Keratinocyte (primary cell): Measurements from ENCODE around the gene KAT7. TPM values are rescaled to one million over a fixed set of nuclear protein-coding genes. Genes with fewer than 3 reads are reported as not detected.

ENCODE experiments used
- DNase-seq: peaks from one replicate; pipeline ENCODE4 v3.0.0-alpha.2; 2011; ENCODE audit warnings: low read depth, missing footprints, low spot score
- FAIRE-seq: peaks from 2 replicates; lab custom pipeline; 2011; peaks lifted over from hg19 to GRCh38; lab: Jason Lieb, UNC
- H2AFZ ChIP-seq: 2 replicates; pipeline ENCODE4 v1.6.0; 2012; ENCODE audit warnings: low read length, control low read depth, inconsistent platforms; ENCODE audit not compliant: control insufficient read depth
- H3K27ac ChIP-seq: 2 replicates; pipeline ENCODE4 v1.5.1; 2011; ENCODE audit warnings: low read length; ENCODE audit not compliant: control insufficient read depth, insufficient read depth
- H3K27me3 ChIP-seq: 3 replicates; pipeline ENCODE4 v1.6.0; 2011; ENCODE audit warnings: low read length; ENCODE audit not compliant: control insufficient read depth, insufficient read depth; ENCODE audit errors: extremely low read depth
- H3K36me3 ChIP-seq, 2 experiments: 2 replicates in 1 of 2; 3 replicates in 1 of 2; pipeline ENCODE4 v1.5.1; 2011; ENCODE audit warnings: low read length in 2 of 2, mild to moderate bottlenecking in 1 of 2; ENCODE audit not compliant: control insufficient read depth in 2 of 2, insufficient read depth in 2 of 2; ENCODE audit errors: extremely low read depth in 1 of 2
- H3K4me1 ChIP-seq: 3 replicates; pipeline ENCODE4 v1.5.1; 2011; ENCODE audit warnings: low read length; ENCODE audit not compliant: control insufficient read depth, insufficient read depth; ENCODE audit errors: extremely low read depth
- H3K4me2 ChIP-seq: 3 replicates; pipeline ENCODE4 v1.6.0; 2011; ENCODE audit warnings: low read depth, low read length; ENCODE audit not compliant: control insufficient read depth, insufficient read depth; ENCODE audit errors: extremely low read depth
- H3K4me3 ChIP-seq, 3 experiments: fragments of 200-600 bp in 1 of 3; sonication (generic) in 1 of 3; 2 replicates in 2 of 3; 3 replicates in 1 of 3; pipeline ENCODE4 v1.5.1; 2011 to 2016; ENCODE audit warnings: low read length in 3 of 3, mild to moderate bottlenecking in 3 of 3, control low read depth in 2 of 3, inconsistent platforms in 1 of 3, low read depth in 1 of 3, mixed read lengths in 1 of 3, mixed run types in 1 of 3, moderate library complexity in 1 of 3; ENCODE audit not compliant: control insufficient read depth in 2 of 3, insufficient read depth in 2 of 3; ENCODE audit errors: extremely low read depth in 1 of 3
- H3K79me2 ChIP-seq: 2 replicates; pipeline ENCODE4 v1.6.0; 2012; ENCODE audit warnings: low read length; ENCODE audit not compliant: control insufficient read depth, insufficient read depth
- H3K9ac ChIP-seq: 3 replicates; pipeline ENCODE4 v1.6.0; 2011; ENCODE audit warnings: low read length; ENCODE audit not compliant: control insufficient read depth, insufficient read depth; ENCODE audit errors: extremely low read depth
- H3K9me1 ChIP-seq: 3 replicates; pipeline ENCODE4 v1.6.0; 2011; ENCODE audit warnings: low read length; ENCODE audit not compliant: control insufficient read depth, insufficient read depth; ENCODE audit errors: extremely low read depth
- H3K9me3 ChIP-seq: 2 replicates; pipeline ENCODE4 v1.5.1; 2012; ENCODE audit warnings: low read depth, low read length; ENCODE audit not compliant: control insufficient read depth
- H4K20me1 ChIP-seq: 3 replicates; pipeline ENCODE4 v1.6.0; 2011; ENCODE audit warnings: low read length; ENCODE audit not compliant: control insufficient read depth, insufficient read depth; ENCODE audit errors: extremely low read depth
- CTCF ChIP-seq, 3 experiments: IDR thresholded peaks in 1 of 3; conservative IDR thresholded peaks in 1 of 3; optimal IDR thresholded peaks in 1 of 3; 2 replicates in 2 of 3; 3 replicates in 1 of 3; pipeline versions ENCODE3 to v1.5.1; 2011; ENCODE audit warnings: low read length in 3 of 3, mild to moderate bottlenecking in 3 of 3, moderate library complexity in 2 of 3, control low read depth in 1 of 3, inconsistent platforms in 1 of 3; ENCODE audit not compliant: insufficient read depth in 2 of 3; ENCODE audit errors: extremely low read depth in 1 of 3
- EZH2 ChIP-seq: IDR thresholded peaks from one replicate; pipeline ENCODE4 v1.6.1; 2012; ENCODE audit warnings: inconsistent platforms, mild to moderate bottlenecking, low read length, moderate library complexity
- dilution Hi-C: fragments of 300-500 bp; cut with MboI; formaldehyde crosslinking; loops from one replicate; pipeline ENCODE4 v1.7.0; 2020; ENCODE audit warnings: low sequenced_read_pairs; ENCODE audit not compliant: extremely low pct_ligation_motif_present
- polyA plus RNA-seq, 5 experiments: library from polyadenylated mRNA; depleted of rRNA in 3 of 5; stranded (reverse) in 3 of 5; stranded (forward) in 1 of 5; unstranded in 1 of 5; fragments of >200 nt; gene quantifications; 1 replicate in 1 of 5; 2 replicates in 3 of 5; 3 replicates in 1 of 5; pipeline versions ENCODE4 v1.2.1 to v1.2.3, GENCODE V29; 2011 to 2012; ENCODE audit warnings: missing spikeins in 2 of 5, low read depth in 1 of 5, low replicate concordance in 1 of 5

The KAT7 gene
- polyA plus RNA-seq, 1 donor (not counting 4 experiments of a cell fraction or from before 2014, with no cell fraction given) = 19.7 TPM

GRCh38 chr17:49871211-49871610 lies 82.7 kb downstream of the KAT7 start:
- Histone ChIP-seq H3K79me2 (no peaks in the 10 kb centered on the region), H3K4me1 (peaks cover 8% of the 10 kb centered on the region), H4K20me1 (no peaks in the 10 kb centered on the region), H2AFZ (no peak overlapping the region), H3K27ac (no peak overlapping the region), H3K36me3 (no peaks in the 10 kb centered on the region), H3K27me3 (peaks cover 40% of the 10 kb centered on the region), H3K4me3 (no peak overlapping the region), H3K9me1 (peaks cover 4% of the 10 kb centered on the region), H3K9me3 (no peaks in the 10 kb centered on the region), H3K4me2 (peak overlapping the region; percentile 38), H3K9ac (no peak overlapping the region)
- dilution Hi-C loops = no loop called here
- no peak for DNase-seq
- TF ChIP-seq CTCF (optimal IDR thresholded peaks at IDR 0.05 in 1 of 3, IDR thresholded peaks at IDR 0.05 in 1 of 3, conservative IDR thresholded peaks at IDR 0.05 in 1 of 3; ENCODE audit: extremely low read depth in 1 of 3, insufficient read depth in 2 of 3, low read length in 3 of 3) (no peak), EZH2 (no peak)
- peak; percentile 89 for FAIRE-seq

- TF ChIP-seq CTCF (optimal IDR thresholded peaks at IDR 0.05 in 1 of 3, IDR thresholded peaks at IDR 0.05 in 1 of 3, conservative IDR thresholded peaks at IDR 0.05 in 1 of 3; ENCODE audit: extremely low read depth in 1 of 3, insufficient read depth in 2 of 3, low read length in 3 of 3) = no peak
- TF ChIP-seq EZH2 = no peak
- Histone ChIP-seq H3K4me3 (no peak overlapping the region), H3K4me2 (no peak overlapping the region), H3K9ac (no peak overlapping the region), H3K27me3 (peaks cover 31% of the 10 kb centered on the region), H3K79me2 (no peaks in the 10 kb centered on the region), H3K36me3 (no peaks in the 10 kb centered on the region), H3K27ac (no peak overlapping the region), H2AFZ (no peak overlapping the region), H3K4me1 (peaks cover 8% of the 10 kb centered on the region), H3K9me3 (no peaks in the 10 kb centered on the region), H3K9me1 (peaks cover 4% of the 10 kb centered on the region), H4K20me1 (no peaks in the 10 kb centered on the region)
- dilution Hi-C loops = no loop called here
- DNase-seq (no peak), FAIRE-seq (no peak)
These were observed 84.4 kb downstream of the KAT7 start for GRCh38 chr17:49872754-49873377.
